ENCODE measurements around the gene NFIB. TPM values are rescaled to one million over a fixed set of nuclear protein-coding genes. Genes with fewer than 3 reads are reported as not detected.

Gene NFIB
- total RNA-seq, 1 donor from 2014 or later = 99.9 TPM

DNA sequence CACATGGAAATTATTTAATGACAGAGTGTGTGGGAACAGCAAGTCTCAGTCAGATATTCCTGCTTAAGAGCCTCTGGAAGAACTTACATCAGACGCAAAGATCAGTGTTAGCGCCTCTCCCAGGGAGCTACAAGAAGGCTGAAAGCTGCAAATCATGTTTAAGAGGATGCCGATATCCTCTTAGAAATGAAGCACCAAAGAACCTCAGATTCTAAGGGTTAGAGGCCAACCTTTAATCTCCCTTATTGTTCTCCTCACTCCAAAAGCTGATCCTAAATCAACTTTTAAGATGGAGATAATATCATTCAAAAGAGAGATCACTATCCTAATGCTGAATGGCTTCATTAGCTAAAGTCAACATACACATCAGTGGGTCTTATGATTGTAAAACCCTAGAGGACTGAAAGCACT, 160.6 kb downstream of the NFIB start:
- TF ChIP-seq, protein P1, sequence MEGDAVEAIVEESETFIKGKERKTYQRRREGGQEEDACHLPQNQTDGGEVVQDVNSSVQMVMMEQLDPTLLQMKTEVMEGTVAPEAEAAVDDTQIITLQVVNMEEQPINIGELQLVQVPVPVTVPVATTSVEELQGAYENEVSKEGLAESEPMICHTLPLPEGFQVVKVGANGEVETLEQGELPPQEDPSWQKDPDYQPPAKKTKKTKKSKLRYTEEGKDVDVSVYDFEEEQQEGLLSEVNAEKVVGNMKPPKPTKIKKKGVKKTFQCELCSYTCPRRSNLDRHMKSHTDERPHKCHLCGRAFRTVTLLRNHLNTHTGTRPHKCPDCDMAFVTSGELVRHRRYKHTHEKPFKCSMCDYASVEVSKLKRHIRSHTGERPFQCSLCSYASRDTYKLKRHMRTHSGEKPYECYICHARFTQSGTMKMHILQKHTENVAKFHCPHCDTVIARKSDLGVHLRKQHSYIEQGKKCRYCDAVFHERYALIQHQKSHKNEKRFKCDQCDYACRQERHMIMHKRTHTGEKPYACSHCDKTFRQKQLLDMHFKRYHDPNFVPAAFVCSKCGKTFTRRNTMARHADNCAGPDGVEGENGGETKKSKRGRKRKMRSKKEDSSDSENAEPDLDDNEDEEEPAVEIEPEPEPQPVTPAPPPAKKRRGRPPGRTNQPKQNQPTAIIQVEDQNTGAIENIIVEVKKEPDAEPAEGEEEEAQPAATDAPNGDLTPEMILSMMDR (IDR thresholded peaks at IDR 0.05) = no peak
- Histone ChIP-seq H3K9me3 (no peaks in the 10 kb centered on the region), H3K27me3 (no peaks in the 10 kb centered on the region), H3K4me1 (peaks cover 0 to 9% of the 10 kb centered on the region in 2 donors), H3K27ac (no peak overlapping the region), H3K36me3 (no peaks in the 10 kb centered on the region), H3K4me3 (no peak overlapping the region)
- DNase-seq (ENCODE audit: low spot score in 2 of 2) = no peak
- intact Hi-C loops (cut with DNase I) = no loop called here

DNA sequence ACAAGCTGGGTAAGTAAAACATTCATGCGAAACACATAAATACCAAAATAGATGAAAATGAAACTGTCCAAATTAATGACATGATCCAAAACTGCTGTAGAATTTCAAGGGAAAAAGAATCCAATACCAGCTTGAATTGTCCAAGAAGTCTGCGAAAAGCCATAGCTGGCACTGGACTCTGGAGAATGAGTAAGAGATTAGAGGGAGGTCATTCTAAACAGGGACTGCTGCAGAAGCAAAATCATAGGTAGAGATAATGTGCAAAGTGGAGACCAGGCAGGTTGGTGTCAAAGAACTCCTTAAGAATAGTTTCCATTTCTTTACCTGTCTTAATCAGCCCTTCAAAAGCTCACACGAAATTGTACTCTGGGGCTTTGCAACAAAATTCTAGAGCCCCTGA, 162.5 kb downstream of the NFIB start:
- H3K4me3 ChIP-seq = no peak overlapping the region
- TF ChIP-seq, protein P1 (IDR thresholded peaks at IDR 0.05) = no peak
- H3K27me3 ChIP-seq = no peaks in the 10 kb centered on the region
- H3K27ac ChIP-seq = no peak overlapping the region
- H3K36me3 ChIP-seq = no peaks in the 10 kb centered on the region
- intact Hi-C loops (cut with DNase I) = no loop called here
- DNase-seq (ENCODE audit: low spot score in 2 of 2) = no peak
- H3K9me3 ChIP-seq = no peaks in the 10 kb centered on the region
- peaks cover 0 to 9% of the 10 kb centered on the region in 2 donors for H3K4me1 ChIP-seq

DNA sequence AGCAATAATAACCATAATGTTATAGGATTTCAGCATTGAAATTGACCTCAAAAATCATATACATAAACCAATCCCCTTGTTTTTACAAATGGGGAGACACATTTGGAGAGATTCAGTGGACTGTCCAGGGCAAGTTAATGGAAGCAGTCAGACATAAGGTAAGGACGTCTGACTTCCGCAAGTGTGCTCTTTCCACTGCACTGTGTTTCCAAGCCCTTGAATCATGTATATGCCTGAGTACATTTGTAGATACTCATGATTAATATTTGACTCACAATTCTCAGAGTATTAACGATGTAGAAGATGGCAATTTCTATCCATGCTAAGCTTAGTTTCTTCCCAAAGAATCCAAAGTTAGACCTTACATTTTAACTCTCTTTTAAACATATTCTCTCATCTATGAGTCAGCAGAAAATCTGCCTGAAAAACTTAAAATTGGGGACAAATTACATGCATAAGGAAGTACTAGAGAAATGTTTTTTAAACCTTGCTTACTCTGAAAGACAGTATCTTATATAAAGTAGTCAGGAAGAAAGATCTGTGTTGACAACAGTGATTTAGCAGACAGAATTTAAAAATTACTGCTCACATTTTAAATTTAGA, 165.3 kb downstream of the NFIB start:
- DNase-seq (ENCODE audit: low spot score in 2 of 2) = no peak
- Histone ChIP-seq H3K4me1 (peaks cover 0 to 5% of the 10 kb centered on the region in 2 donors), H3K9me3 (no peaks in the 10 kb centered on the region), H3K36me3 (peaks cover 0 to 7% of the 10 kb centered on the region in 2 donors), H3K27me3 (no peaks in the 10 kb centered on the region), H3K27ac (no peak overlapping the region), H3K4me3 (no peak overlapping the region)
- intact Hi-C loops (cut with DNase I) = no loop called here
- TF ChIP-seq, protein P1 (IDR thresholded peaks at IDR 0.05) = no peak

DNA sequence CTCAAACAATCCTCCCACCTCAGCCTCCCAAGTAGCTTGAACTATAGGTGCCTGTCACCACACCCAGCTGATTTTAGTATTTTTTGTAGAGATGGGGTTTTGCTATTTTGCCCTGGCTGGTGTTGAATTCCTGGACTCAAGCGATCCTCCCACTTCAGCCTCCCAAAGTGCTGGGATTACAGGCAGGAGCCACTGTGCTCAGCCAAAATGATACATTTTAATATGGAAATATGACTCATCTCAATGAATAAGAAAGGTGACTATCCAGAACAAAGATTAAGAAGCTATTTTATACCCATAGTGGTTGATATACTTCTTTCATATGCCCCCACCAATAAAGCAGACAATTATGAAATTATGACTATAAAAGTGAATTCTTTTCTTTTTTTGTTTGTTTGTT, 166.2 kb downstream of the NFIB start:
- no peak for DNase-seq (ENCODE audit: low spot score in 2 of 2)
- no peaks in the 10 kb centered on the region for H3K9me3 ChIP-seq
- intact Hi-C loops (cut with DNase I) = no loop called here
- H3K4me1 ChIP-seq = peaks cover 0 to 3% of the 10 kb centered on the region in 2 donors
- no peak overlapping the region for H3K27ac ChIP-seq
- H3K4me3 ChIP-seq = no peak overlapping the region
- TF ChIP-seq, protein P1 (IDR thresholded peaks at IDR 0.05) = no peak
- H3K27me3 ChIP-seq = no peaks in the 10 kb centered on the region
- H3K36me3 ChIP-seq = peaks cover 0 to 7% of the 10 kb centered on the region in 2 donors

DNA sequence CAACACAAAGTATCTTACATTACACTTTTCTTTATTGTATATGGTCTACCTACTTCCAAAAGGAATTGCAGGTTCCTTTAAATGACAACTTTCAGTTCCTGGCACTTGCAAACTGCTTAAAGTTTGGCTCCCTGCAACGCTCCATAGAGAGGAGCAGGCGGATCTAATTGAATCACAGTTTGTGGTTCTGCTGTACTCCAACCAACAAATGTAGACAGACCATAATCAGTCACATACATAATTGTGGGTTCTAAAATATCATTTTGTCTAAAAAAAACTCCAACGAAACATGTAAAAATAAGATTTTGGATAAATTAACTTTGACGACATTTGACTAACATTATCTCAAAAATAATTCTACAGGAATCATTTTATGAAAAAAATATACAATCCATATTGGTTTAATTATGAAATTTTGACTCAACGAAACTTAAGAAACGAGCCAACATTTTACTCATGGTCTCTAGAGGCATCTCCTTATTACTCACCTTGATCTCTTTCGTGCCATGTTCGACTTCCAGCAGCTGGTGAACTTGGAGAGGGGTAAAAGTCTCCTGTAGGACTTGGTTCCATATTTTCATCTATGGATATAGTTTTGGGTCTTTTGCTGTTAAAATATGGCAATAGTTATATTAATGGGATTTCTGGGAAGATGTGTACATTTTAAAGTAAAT, 167.6 kb downstream of the NFIB start:
- Histone ChIP-seq H3K9me3 (no peaks in the 10 kb centered on the region), H3K4me1 (peaks cover 0 to 3% of the 10 kb centered on the region in 2 donors), H3K27ac (no peak overlapping the region), H3K36me3 (peaks cover 0 to 7% of the 10 kb centered on the region in 2 donors), H3K27me3 (no peaks in the 10 kb centered on the region), H3K4me3 (no peak overlapping the region)
- intact Hi-C loops (cut with DNase I) = no loop called here
- DNase-seq (ENCODE audit: low spot score in 2 of 2) = no peak
- TF ChIP-seq, protein P1 (IDR thresholded peaks at IDR 0.05) = no peak
